Endothelial cell of umbilical vein (primary cell): ENCODE measurements around the gene C17orf67. TPM values are rescaled to one million over a fixed set of nuclear protein-coding genes. Genes with fewer than 3 reads are reported as not detected.

ENCODE experiments used
- BruUV-seq: library from RNA; stranded (reverse); fragments of 400-500 nt; replicated peaks from 2 replicates; lab custom pipeline; 2021; lab: Mats Ljungman, UMichigan
- CTCF ChIA-PET: fragments of 300-600, 350-600 bp; sonication (Branson Sonifier 250); formaldehyde crosslinking; loops from one replicate; lab custom pipeline; 2021; ENCODE audit warnings: antibody characterized with exemption, inconsistent platforms; lab: Charles Lee
- POLR2A ChIA-PET: fragments of 300-600, 350-600 bp; sonication (Branson Sonifier 250); formaldehyde crosslinking; loops from one replicate; lab custom pipeline; 2021; ENCODE audit warnings: antibody characterized with exemption, inconsistent platforms; lab: Charles Lee
- DNase-seq: peaks from one replicate; pipeline ENCODE4 v3.0.0-alpha.2; 2011; ENCODE audit warnings: low read depth, low spot score
- FAIRE-seq: peaks from 2 replicates; lab custom pipeline; 2011; peaks lifted over from hg19 to GRCh38; lab: Jason Lieb, UNC
- H2AFZ ChIP-seq: 2 replicates; pipeline ENCODE4 v1.6.0; 2012; ENCODE audit warnings: low read depth, low read length, control low read depth, inconsistent platforms
- H3K27ac ChIP-seq: 2 replicates; pipeline ENCODE4 v1.5.1; 2011; ENCODE audit warnings: low read depth, mild to moderate bottlenecking, control low read depth, low read length, moderate library complexity; ENCODE audit not compliant: insufficient read depth
- H3K27me3 ChIP-seq, 2 experiments: 2 replicates each; pipeline versions ENCODE4 v1.6.0 to v1.6.1; 2011; ENCODE audit warnings: low read length in 2 of 2, mixed read lengths in 1 of 2; ENCODE audit not compliant: control insufficient read depth in 2 of 2, insufficient read depth in 2 of 2
- H3K36me3 ChIP-seq, 2 experiments: 2 replicates in 1 of 2; 3 replicates in 1 of 2; pipeline ENCODE4 v1.5.1; 2011; ENCODE audit warnings: low read length in 2 of 2, mild to moderate bottlenecking in 1 of 2, moderate library complexity in 1 of 2; ENCODE audit not compliant: control insufficient read depth in 2 of 2, insufficient read depth in 2 of 2; ENCODE audit errors: extremely low read depth in 1 of 2
- H3K4me1 ChIP-seq: 3 replicates; pipeline ENCODE4 v1.5.1; 2011; ENCODE audit warnings: mild to moderate bottlenecking, low read length; ENCODE audit not compliant: control insufficient read depth, insufficient read depth; ENCODE audit errors: extremely low read depth
- H3K4me2 ChIP-seq: 2 replicates; pipeline ENCODE4 v1.6.1; 2011; ENCODE audit warnings: low read length, control low read depth, mixed read lengths; ENCODE audit not compliant: insufficient read depth
- H3K4me3 ChIP-seq, 3 experiments: fragments of 200-600 bp in 1 of 3; sonication (generic), shearing (Covaris generic) in 1 of 3; replicated peaks in 1 of 3; 2 replicates each; pipeline ENCODE4 v1.5.1; 2011 to 2016; ENCODE audit warnings: control low read depth in 3 of 3, low read length in 3 of 3, mild to moderate bottlenecking in 2 of 3, inconsistent platforms in 1 of 3, low read depth in 1 of 3, moderate library complexity in 1 of 3; ENCODE audit not compliant: insufficient read depth in 1 of 3
- H3K79me2 ChIP-seq: 2 replicates; pipeline ENCODE4 v1.6.0; 2012; ENCODE audit warnings: low read length, inconsistent platforms; ENCODE audit not compliant: control insufficient read depth, insufficient read depth
- H3K9ac ChIP-seq: replicated peaks from 2 replicates; pipeline ENCODE3; 2011; ENCODE audit warnings: low read length, control low read depth; ENCODE audit not compliant: insufficient read depth; ENCODE audit errors: extremely low read depth
- H3K9me1 ChIP-seq: replicated peaks from 3 replicates; pipeline ENCODE4 v1.6.0; 2011; ENCODE audit warnings: mild to moderate bottlenecking, low read length; ENCODE audit not compliant: control insufficient read depth, insufficient read depth; ENCODE audit errors: extremely low read depth
- H3K9me3 ChIP-seq: replicated peaks from 2 replicates; pipeline ENCODE4 v1.5.1; 2012; ENCODE audit warnings: low read length, inconsistent platforms; ENCODE audit not compliant: control insufficient read depth, insufficient read depth
- H4K20me1 ChIP-seq: replicated peaks from 2 replicates; pipeline ENCODE3; 2011; ENCODE audit warnings: mild to moderate bottlenecking, low read length; ENCODE audit not compliant: control insufficient read depth, insufficient read depth; ENCODE audit errors: extremely low read depth
- EZH2 ChIP-seq: IDR thresholded peaks from 2 replicates; pipeline ENCODE4 v1.6.1; 2012; ENCODE audit warnings: borderline replicate concordance, low read depth, mild to moderate bottlenecking, moderate library complexity, low read length, inconsistent platforms; ENCODE audit not compliant: severe bottlenecking
- FOS ChIP-seq: IDR thresholded peaks from 2 replicates; pipeline ENCODE4 v1.6.1; 2011; ENCODE audit warnings: mild to moderate bottlenecking, low read length, moderate library complexity, borderline replicate concordance; ENCODE audit not compliant: insufficient read depth
- GATA2 ChIP-seq: IDR thresholded peaks from 2 replicates; pipeline ENCODE4 v1.7.0; 2011; ENCODE audit warnings: low read depth, mild to moderate bottlenecking, moderate library complexity, mixed read lengths, low read length; ENCODE audit not compliant: insufficient read length, insufficient read depth
- JUN ChIP-seq: IDR thresholded peaks from 2 replicates; pipeline ENCODE4 v1.6.1; 2011; ENCODE audit warnings: borderline replicate concordance, low read depth; ENCODE audit not compliant: insufficient read length, insufficient read depth
- MYC ChIP-seq: IDR thresholded peaks from one replicate; pipeline ENCODE4 v1.6.1; 2011; ENCODE audit warnings: mild to moderate bottlenecking, low read depth, low read length
- POLR2A ChIP-seq: IDR thresholded peaks from 2 replicates; pipeline ENCODE4 v1.6.1; 2012; ENCODE audit warnings: low read depth, mild to moderate bottlenecking, control low read depth, low read length
- POLR2AphosphoS5 ChIP-seq: IDR thresholded peaks from 2 replicates; pipeline ENCODE4 v1.6.1; 2012; ENCODE audit warnings: low read depth, mild to moderate bottlenecking, control low read depth, low read length, moderate library complexity; ENCODE audit not compliant: insufficient read depth
- dilution Hi-C: fragments of 300-500 bp; cut with MboI; formaldehyde crosslinking; loops from one replicate; pipeline ENCODE4 v1.15.0; 2019; ENCODE audit warnings: low sequenced_read_pairs; ENCODE audit not compliant: extremely low pct_ligation_motif_present
- intact Hi-C: fragments of 100-400 bp; cut with micrococcal nuclease; formaldehyde crosslinking; loops from one replicate; pipeline ENCODE4 v1.10.0; 2022
- polyA plus RNA-seq, 4 experiments: library from polyadenylated mRNA; depleted of rRNA in 3 of 4; stranded (reverse) in 3 of 4; unstranded in 1 of 4; fragments of >200 nt; gene quantifications; 2 replicates each; pipeline versions ENCODE4 v1.2.1 to v1.2.3, GENCODE V29; 2011 to 2012; ENCODE audit warnings: missing spikeins in 1 of 4
- total RNA-seq: library from RNA; stranded (reverse); gene quantifications from 2 replicates; pipeline ENCODE4 v1.2.3, GENCODE V29; 2021
- TF ChIP-seq, protein P1 (sequence below), 2 donors: IDR thresholded peaks; 1 replicate in 1 of 2; 2 replicates in 1 of 2; pipeline ENCODE4 v1.5.1; 2011; ENCODE audit warnings: low read length in 2 of 2, mild to moderate bottlenecking in 2 of 2, moderate library complexity in 2 of 2, control low read depth in 1 of 2, inconsistent platforms in 1 of 2, low read depth in 1 of 2; ENCODE audit not compliant: insufficient read depth in 1 of 2; ENCODE audit errors: extremely low read depth in 1 of 2
- TF ChIP-seq, protein P2 (sequence below): IDR thresholded peaks from 2 replicates; pipeline ENCODE4 v1.6.1; 2011; ENCODE audit not compliant: insufficient read depth, insufficient read length

Gene C17orf67
- total and polyA plus RNA-seq, 2 donors (not counting 3 experiments of a cell fraction or from before 2014, with no cell fraction given) = 1.9 to 5.8 TPM

DNA sequence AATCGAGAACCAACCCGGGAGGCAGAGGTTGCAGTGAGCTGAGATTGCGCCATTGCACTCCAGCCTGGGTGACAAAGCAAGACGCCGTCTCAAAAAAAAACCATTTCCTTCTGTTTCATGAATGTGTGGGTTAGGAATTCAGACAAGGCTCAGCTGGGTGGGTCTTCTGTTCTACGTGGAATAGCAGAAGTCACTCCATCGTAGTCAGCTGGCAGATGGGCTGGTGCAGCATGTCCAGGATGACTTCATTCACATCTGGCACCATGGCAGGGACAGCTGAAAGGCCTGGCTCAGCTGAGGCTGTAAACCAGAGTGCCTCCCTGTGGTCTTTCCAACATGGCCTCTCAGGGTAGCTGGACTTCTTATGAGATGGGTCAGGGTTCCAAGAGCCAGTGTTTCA, 89.0 kb downstream of the C17orf67 start:
- Histone ChIP-seq H3K9me3 (no peaks in the 10 kb centered on the region), H3K4me3 (no peak overlapping the region), H4K20me1 (no peaks in the 10 kb centered on the region), H3K79me2 (no peaks in the 10 kb centered on the region), H3K4me1 (no peaks in the 10 kb centered on the region), H2AFZ (no peak overlapping the region), H3K27me3 (peaks cover 7 to 11% of the 10 kb centered on the region in 2 experiments), H3K36me3 (no peaks in the 10 kb centered on the region), H3K4me2 (no peak overlapping the region), H3K9me1 (no peaks in the 10 kb centered on the region), H3K27ac (no peak overlapping the region), H3K9ac (no peak overlapping the region)
- ChIA-PET CTCF (interaction anchor here (1.1 kb wide), 1 partner anchor 29 kb away, joined by 5 read pairs; no protein-coding TSS in a partner anchor), POLR2A (no interaction called here)
- no peak for DNase-seq
- no peak for FAIRE-seq
- BruUV-seq = no TSS peak
- dilution Hi-C loops = no loop called here
- TF ChIP-seq MYC = no peak
- no peak for TF ChIP-seq POLR2AphosphoS5
- no peak for TF ChIP-seq GATA2
- no peak for TF ChIP-seq EZH2
- TF ChIP-seq, protein P1, sequence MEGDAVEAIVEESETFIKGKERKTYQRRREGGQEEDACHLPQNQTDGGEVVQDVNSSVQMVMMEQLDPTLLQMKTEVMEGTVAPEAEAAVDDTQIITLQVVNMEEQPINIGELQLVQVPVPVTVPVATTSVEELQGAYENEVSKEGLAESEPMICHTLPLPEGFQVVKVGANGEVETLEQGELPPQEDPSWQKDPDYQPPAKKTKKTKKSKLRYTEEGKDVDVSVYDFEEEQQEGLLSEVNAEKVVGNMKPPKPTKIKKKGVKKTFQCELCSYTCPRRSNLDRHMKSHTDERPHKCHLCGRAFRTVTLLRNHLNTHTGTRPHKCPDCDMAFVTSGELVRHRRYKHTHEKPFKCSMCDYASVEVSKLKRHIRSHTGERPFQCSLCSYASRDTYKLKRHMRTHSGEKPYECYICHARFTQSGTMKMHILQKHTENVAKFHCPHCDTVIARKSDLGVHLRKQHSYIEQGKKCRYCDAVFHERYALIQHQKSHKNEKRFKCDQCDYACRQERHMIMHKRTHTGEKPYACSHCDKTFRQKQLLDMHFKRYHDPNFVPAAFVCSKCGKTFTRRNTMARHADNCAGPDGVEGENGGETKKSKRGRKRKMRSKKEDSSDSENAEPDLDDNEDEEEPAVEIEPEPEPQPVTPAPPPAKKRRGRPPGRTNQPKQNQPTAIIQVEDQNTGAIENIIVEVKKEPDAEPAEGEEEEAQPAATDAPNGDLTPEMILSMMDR (IDR thresholded peaks at IDR 0.05; ENCODE audit: extremely low read depth in 1 of 2, insufficient read depth in 1 of 2, low read depth in 1 of 2, low read length in 2 of 2) = no peak
- TF ChIP-seq JUN = no peak
- TF ChIP-seq, protein P2, sequence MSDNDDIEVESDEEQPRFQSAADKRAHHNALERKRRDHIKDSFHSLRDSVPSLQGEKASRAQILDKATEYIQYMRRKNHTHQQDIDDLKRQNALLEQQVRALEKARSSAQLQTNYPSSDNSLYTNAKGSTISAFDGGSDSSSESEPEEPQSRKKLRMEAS = no peak
- TF ChIP-seq POLR2A = no peak
- TF ChIP-seq FOS = no peak
- intact Hi-C loops = no loop called here
